Measurements from ENCODE around the gene GJC1.

Gene GJC1

DNA sequence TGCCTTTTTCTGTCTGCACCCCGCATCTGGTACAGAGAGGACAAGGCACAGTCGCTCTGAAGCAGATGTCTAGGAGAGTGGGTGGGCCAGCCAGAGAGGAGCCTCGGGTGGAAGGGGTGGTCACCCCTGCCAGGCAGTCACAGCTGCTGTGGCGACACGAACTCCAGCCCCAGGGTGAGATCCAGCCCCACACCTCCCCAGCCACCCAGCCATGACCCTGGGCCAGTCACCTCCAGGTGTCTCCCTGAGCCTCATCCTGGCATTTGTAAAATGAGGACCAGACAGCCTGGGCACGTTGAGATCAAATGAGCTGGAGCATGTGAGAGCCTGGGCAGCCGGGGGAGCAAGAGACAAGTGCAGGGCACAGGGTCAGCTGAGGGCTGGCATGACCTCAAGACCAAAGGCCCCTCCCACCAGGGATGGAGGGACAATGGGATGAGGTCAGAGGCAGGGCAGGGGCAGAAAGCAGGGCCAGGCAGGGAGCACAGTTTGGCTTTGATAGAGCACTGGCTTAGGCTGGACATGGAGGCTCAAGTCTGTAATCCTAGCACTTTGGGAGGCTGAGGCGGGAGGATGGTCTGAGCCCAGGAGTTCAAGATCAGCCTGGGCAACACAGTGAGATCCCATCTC lies 63.6 kb downstream of the GJC1 start:
- no peaks in the 10 kb centered on the region for H3K36me3 ChIP-seq (ENCODE audit: control insufficient read depth, insufficient read depth, low read length)
- H3K27me3 ChIP-seq (ENCODE audit: control insufficient read depth, insufficient read depth, low read length) = peaks cover 1% of the 10 kb centered on the region; the same call in 1 of the 2 replicates
- no peak overlapping the region for H3K27ac ChIP-seq (ENCODE audit: low read depth, low read length)
- no peak overlapping the region for H3K4me3 ChIP-seq (ENCODE audit: low read depth, low read length)
- no peak overlapping the region for H3K9ac ChIP-seq (ENCODE audit: low read length)
- H3K9me3 ChIP-seq (ENCODE audit: control insufficient read depth, insufficient read depth, low read depth, low read length) = no peaks in the 10 kb centered on the region
- peaks cover 9% of the 10 kb centered on the region for H3K4me1 ChIP-seq (ENCODE audit: control insufficient read depth, insufficient read depth, low read length)

DNA sequence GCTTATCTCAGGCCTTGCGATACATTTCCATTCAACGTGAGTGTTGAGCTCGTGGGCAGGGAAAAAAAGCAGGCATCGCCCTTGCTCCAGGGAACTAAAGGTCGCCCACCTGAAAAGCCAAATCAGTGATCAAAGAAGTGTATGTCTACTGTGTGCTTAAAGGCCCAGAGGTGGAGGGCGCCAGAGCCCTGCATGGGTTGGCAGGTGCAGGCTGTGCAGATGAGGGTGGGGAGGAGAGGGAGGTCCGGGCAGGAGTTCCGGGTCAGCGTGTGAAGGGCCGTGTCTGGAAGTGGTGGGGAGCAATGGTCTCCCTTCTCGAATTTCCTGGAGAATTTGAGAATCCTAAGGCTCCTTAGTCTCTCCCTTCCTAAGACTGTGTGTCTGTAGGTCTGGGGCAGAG lies 64.1 kb downstream of the GJC1 start:
- Histone ChIP-seq H3K27me3 (ENCODE audit: control insufficient read depth, insufficient read depth, low read length) (peaks cover 7% of the 10 kb centered on the region), H3K4me3 (ENCODE audit: low read depth, low read length) (no peak overlapping the region), H3K9ac (ENCODE audit: low read length) (no peak overlapping the region), H3K9me3 (ENCODE audit: control insufficient read depth, insufficient read depth, low read depth, low read length) (no peaks in the 10 kb centered on the region), H3K27ac (ENCODE audit: low read depth, low read length) (no peak overlapping the region), H3K36me3 (ENCODE audit: control insufficient read depth, insufficient read depth, low read length) (no peaks in the 10 kb centered on the region), H3K4me1 (ENCODE audit: control insufficient read depth, insufficient read depth, low read length) (peaks cover 9% of the 10 kb centered on the region)

DNA sequence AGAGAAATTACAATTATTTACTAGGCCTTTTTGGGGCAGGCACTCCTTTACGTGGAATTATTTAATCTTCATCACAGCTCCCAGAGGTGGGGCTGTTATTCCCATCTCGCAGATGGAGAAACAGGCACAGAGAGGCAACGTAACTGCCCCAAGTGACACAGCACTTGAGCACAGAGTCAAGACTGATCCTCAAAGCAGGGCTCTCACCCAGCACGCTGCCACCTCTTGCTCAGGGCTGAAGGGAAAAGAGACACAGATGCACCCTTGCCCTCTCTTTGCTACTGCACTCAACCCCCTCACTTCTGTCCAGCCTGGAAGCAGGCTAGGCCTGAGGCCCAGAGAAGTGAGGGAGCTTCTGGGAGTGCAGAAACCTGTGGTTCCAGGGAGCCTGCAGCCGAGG lies 66.9 kb downstream of the GJC1 start:
- Histone ChIP-seq H3K27ac (ENCODE audit: low read depth, low read length) (no peak overlapping the region), H3K27me3 (ENCODE audit: control insufficient read depth, insufficient read depth, low read length) (peaks cover 30% of the 10 kb centered on the region), H3K9me3 (ENCODE audit: control insufficient read depth, insufficient read depth, low read depth, low read length) (no peaks in the 10 kb centered on the region), H3K4me1 (ENCODE audit: control insufficient read depth, insufficient read depth, low read length) (peaks cover 19% of the 10 kb centered on the region), H3K9ac (ENCODE audit: low read length) (no peak overlapping the region), H3K4me3 (ENCODE audit: low read depth, low read length) (no peak overlapping the region), H3K36me3 (ENCODE audit: control insufficient read depth, insufficient read depth, low read length) (no peaks in the 10 kb centered on the region)

DNA sequence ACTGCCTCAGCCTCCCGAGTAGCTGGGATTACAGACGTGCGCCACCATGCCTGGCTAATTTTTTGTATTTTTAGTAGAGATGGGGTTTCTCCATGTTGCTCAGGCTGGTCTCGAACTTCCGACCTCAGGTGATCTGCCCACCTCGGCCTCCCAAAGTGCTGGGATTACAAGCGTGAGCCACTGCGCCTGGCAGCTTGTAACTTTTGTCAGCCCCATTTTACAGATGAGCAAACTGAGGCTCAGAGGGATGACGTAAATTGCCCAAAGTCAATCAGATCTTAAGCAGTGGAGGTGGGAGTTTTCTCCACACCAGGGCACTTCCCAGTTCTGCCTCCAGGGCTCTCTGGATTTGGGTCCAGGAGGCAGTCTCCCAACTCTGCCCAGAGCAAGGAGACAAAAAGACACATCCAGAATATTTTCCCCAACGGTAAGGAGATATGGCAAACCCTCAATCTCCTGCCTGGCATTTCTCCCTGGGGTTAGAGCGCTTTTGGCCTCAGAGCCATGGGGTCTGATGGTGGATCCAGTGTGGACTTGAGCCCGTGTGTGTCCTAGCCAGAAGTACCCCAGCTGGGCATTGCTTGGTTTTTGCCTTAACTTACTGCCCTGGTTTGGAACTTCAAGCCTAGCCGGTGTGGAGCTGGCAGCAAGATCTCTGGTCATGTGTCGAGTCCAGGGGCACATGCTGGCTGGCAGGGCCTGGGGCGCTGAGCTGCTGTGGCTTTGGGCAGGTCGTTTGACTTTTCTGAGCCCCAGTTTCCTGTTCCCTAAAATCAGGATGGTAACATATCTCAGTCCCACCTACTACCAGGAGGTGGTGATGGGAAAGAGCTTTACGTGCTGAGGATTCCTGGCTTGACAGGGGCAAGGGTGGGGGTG lies 67.9 kb downstream of the GJC1 start:
- Histone ChIP-seq H3K27ac (ENCODE audit: low read depth, low read length) (no peak overlapping the region), H3K4me1 (ENCODE audit: control insufficient read depth, insufficient read depth, low read length) (peaks cover 10% of the 10 kb centered on the region; the same call in 1 of the 2 replicates), H3K9me3 (ENCODE audit: control insufficient read depth, insufficient read depth, low read depth, low read length) (no peaks in the 10 kb centered on the region), H3K9ac (ENCODE audit: low read length) (no peak overlapping the region), H3K27me3 (ENCODE audit: control insufficient read depth, insufficient read depth, low read length) (peaks cover 40% of the 10 kb centered on the region), H3K4me3 (ENCODE audit: low read depth, low read length) (no peak overlapping the region), H3K36me3 (ENCODE audit: control insufficient read depth, insufficient read depth, low read length) (no peaks in the 10 kb centered on the region)

DNA sequence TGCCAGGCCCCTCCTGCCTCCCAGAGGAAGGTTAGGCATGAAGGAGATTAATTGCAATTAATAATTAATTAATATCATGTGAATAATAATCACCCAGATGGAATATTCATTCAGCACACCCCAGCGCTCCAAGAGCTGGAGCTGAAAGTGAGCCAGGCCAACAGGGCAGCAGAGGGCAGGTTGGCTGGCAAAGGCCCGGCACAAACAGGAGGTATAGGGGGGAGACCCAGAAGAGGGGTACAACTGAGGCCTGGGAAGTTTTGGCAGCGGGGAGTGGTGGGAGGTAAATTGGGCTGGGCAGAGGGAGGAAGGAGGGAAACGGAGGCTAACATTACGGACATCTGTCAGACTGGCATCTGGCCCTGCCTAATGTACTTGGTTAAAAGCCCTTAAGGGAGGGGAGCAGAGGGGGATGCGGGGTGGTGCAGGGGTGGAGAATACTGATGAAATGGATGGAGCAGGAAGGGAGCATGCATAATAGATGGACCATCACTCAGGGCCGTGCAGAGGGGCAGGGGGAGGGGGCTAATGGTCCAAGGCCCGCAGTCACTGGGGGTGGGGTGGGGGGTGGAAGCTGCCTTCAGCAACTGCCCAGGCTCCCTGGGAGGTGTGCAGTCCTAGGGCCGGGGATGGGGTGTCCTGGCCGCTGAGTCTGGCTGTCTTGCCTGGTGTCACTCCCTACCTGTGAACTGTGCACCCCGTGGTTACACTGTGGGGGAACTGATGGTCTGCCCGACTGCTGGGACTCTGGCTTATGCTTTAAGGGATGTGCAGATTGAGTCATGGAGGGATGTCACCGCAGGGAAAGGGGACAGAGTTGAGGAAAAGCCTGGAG lies 69.4 kb downstream of the GJC1 start:
- Histone ChIP-seq H3K9ac (ENCODE audit: low read length) (no peak overlapping the region), H3K27me3 (ENCODE audit: control insufficient read depth, insufficient read depth, low read length) (peaks cover 48% of the 10 kb centered on the region), H3K4me3 (ENCODE audit: low read depth, low read length) (no peak overlapping the region), H3K9me3 (ENCODE audit: control insufficient read depth, insufficient read depth, low read depth, low read length) (no peaks in the 10 kb centered on the region), H3K36me3 (ENCODE audit: control insufficient read depth, insufficient read depth, low read length) (no peaks in the 10 kb centered on the region), H3K4me1 (ENCODE audit: control insufficient read depth, insufficient read depth, low read length) (peaks cover 10% of the 10 kb centered on the region; the same call in 1 of the 2 replicates), H3K27ac (ENCODE audit: low read depth, low read length) (no peak overlapping the region)

DNA sequence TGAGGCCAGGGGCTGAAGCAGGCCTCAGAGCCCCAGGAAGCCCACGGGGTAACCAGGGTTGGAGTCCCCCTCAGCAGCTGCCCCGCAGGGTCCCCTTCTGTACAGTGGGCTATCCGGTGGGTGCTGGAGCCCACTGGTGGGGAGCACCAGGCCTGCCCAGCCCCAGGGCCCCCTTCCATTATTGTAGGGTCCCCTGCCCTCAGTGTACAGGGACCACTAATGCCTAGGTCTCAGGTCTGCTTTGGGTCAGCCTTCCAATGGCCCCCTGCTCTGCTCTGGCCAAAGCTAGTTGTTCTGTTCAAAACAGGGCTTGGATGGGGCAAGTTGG lies 70.2 kb downstream of the GJC1 start:
- H3K9ac ChIP-seq (ENCODE audit: low read length) = no peak overlapping the region
- H3K4me3 ChIP-seq (ENCODE audit: low read depth, low read length) = no peak overlapping the region
- peaks cover 48% of the 10 kb centered on the region for H3K27me3 ChIP-seq (ENCODE audit: control insufficient read depth, insufficient read depth, low read length)
- no peaks in the 10 kb centered on the region for H3K36me3 ChIP-seq (ENCODE audit: control insufficient read depth, insufficient read depth, low read length)
- no peak overlapping the region for H3K27ac ChIP-seq (ENCODE audit: low read depth, low read length)
- H3K4me1 ChIP-seq (ENCODE audit: control insufficient read depth, insufficient read depth, low read length) = peaks cover 10% of the 10 kb centered on the region; the same call in 1 of the 2 replicates
- H3K9me3 ChIP-seq (ENCODE audit: control insufficient read depth, insufficient read depth, low read depth, low read length) = no peaks in the 10 kb centered on the region

DNA sequence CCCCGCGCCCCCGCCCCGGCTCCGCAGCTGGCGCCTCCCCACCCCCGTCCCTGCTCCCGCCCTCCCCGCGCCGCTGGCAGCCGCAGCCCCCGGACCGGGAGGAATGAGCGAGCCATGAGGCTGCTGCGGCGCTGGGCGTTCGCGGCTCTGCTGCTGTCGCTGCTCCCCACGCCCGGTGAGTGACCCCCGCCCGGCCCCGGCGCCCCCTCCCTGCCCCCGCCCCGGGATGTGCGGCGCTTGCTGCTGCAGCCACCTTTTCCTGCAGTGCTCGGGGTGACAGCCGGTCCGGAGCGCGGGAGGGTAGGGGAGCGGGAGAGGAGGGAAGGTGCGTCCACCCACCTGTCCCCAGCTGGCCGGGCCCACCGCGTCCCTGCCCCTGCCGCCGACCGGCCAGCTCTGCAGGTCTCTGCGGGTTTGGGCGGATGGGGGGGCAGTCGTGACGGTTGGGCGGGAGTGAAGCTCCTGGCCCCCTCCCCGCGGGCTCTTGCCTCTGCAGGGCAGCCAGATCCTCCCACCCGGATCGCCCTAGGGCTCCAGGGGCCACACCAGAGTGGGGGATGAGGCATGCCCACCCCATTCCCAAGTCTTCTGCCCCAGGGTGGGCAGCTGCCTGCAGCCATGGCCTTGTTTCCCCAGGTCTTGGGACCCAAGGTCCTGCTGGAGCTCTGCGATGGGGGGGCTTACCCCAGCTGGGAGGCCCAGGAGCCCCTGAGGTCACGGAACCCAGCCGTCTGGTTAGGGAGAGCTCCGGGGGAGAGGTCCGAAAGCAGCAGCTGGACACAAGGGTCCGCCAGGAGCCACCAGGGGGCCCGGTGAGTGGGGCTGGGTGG lies 70.8 kb downstream of the GJC1 start:
- Histone ChIP-seq H3K36me3 (ENCODE audit: control insufficient read depth, insufficient read depth, low read length) (no peaks in the 10 kb centered on the region), H3K9ac (ENCODE audit: low read length) (no peak overlapping the region), H3K4me3 (ENCODE audit: low read depth, low read length) (peak overlapping the region; percentile 60), H3K4me1 (ENCODE audit: control insufficient read depth, insufficient read depth, low read length) (peaks cover 10% of the 10 kb centered on the region; the same call in 1 of the 2 replicates), H3K9me3 (ENCODE audit: control insufficient read depth, insufficient read depth, low read depth, low read length) (no peaks in the 10 kb centered on the region), H3K27ac (ENCODE audit: low read depth, low read length) (no peak overlapping the region), H3K27me3 (ENCODE audit: control insufficient read depth, insufficient read depth, low read length) (peaks cover 48% of the 10 kb centered on the region)

DNA sequence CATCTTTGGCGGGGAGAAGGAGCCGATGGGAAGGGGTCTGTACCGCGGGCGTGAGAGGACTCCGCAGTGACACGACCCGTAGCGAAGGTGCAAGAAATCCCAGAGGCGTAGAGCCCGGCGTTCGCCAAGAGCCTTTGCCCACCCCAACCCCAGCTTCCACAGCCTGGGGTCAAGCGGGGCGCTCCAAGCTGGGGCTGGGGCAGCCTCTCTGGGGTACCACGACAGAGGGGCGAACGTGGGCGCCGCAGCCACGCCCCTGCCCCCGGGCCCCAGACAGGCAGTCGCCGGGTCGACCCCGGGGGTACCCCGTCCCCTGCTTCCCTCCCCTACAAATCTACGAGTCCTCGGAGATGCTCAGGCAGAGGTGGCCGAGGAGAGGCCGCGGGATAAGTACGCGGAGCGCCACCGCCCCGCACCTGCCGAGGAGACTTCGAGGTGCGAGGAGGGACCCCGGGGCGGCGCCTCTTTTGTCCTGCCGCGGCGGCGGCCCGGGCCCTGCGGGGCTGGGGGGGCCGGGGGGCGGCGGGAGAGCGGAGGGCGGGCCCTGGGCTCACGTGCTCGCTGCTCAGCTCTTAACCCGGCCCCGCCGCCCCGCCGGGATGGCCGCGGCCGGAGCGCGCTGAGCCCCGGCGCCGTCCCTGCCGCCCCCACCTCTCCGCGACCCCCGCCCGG lies 71.5 kb downstream of the GJC1 start, which contains the start of gene ADAM11:
Gene ADAM11 (plus strand): TSS at position 575 of the 672 bp plus-strand sequence. CDS start 212 bp downstream, outside the sequence.
- Histone ChIP-seq H3K9me3 (ENCODE audit: control insufficient read depth, insufficient read depth, low read depth, low read length) (no peaks in the 10 kb centered on the region), H3K4me3 (ENCODE audit: low read depth, low read length) (peak within 1 kb of the TSS; percentile 60), H3K27me3 (ENCODE audit: control insufficient read depth, insufficient read depth, low read length) (peaks cover 48% of the 10 kb centered on the region), H3K36me3 (ENCODE audit: control insufficient read depth, insufficient read depth, low read length) (no peaks in the 10 kb centered on the region), H3K27ac (ENCODE audit: low read depth, low read length) (no peak within 1 kb of the TSS), H3K9ac (ENCODE audit: low read length) (no peak within 1 kb of the TSS), H3K4me1 (ENCODE audit: control insufficient read depth, insufficient read depth, low read length) (peaks cover 10% of the 10 kb centered on the region; the same call in 1 of the 2 replicates)

DNA sequence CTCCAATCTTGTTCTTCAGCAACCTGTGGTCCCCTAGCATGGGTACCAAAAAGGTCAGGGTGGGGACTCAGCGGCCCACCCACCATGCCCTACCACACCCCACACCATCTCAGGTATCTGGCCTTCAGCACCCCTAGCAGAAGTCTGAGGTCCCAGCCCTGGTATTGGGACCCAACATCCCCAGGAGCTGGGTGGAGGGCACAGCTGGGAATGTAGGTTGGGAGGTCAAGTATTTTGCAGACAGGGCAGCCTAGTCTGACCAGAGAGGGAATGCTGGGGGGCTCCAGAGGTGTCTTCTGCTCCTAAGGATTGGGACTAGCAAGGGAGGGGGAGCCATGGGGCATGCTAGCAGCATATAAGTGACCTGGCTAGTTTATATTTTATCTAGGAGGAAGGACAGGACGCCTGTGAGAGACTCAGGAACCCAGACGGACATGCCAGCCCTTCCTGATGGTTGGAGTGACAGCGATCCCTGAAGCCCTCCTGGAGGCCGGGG lies 72.1 kb downstream of the GJC1 start:
- no peak overlapping the region for H3K9ac ChIP-seq (ENCODE audit: low read length)
- peaks cover 10% of the 10 kb centered on the region; the same call in 1 of the 2 replicates for H3K4me1 ChIP-seq (ENCODE audit: control insufficient read depth, insufficient read depth, low read length)
- peaks cover 48% of the 10 kb centered on the region for H3K27me3 ChIP-seq (ENCODE audit: control insufficient read depth, insufficient read depth, low read length)
- no peaks in the 10 kb centered on the region for H3K36me3 ChIP-seq (ENCODE audit: control insufficient read depth, insufficient read depth, low read length)
- H3K9me3 ChIP-seq (ENCODE audit: control insufficient read depth, insufficient read depth, low read depth, low read length) = no peaks in the 10 kb centered on the region
- no peak overlapping the region for H3K27ac ChIP-seq (ENCODE audit: low read depth, low read length)
- H3K4me3 ChIP-seq (ENCODE audit: low read depth, low read length) = peak overlapping the region; percentile 52
